GM21367 (cell line): ENCODE data around the gene ZNF514.
A peak's percentile ranks its signal among the peaks of the same experiment; 100 is the strongest.
"Not testable (repeated sequence)": the region's sequence is repeated elsewhere in the genome, so short reads cannot be mapped to it uniquely, and the experiment has no call there.

Experiments
- ATAC-seq: cut with Tn5 transposase; IDR thresholded peaks from one replicate; pipeline ENCODE4 v1.9.1; 2021; ENCODE audit not compliant: unreplicated experiment

ZNF514 gene

GRCh38 chr2:95138702-95139101 is 20.9 kb downstream of the ZNF514 start:
- no peak for ATAC-seq

GRCh38 chr2:95122197-95122551 is 37.5 kb downstream of the ZNF514 start:
- ATAC-seq, result peak; percentile 6

DNA sequence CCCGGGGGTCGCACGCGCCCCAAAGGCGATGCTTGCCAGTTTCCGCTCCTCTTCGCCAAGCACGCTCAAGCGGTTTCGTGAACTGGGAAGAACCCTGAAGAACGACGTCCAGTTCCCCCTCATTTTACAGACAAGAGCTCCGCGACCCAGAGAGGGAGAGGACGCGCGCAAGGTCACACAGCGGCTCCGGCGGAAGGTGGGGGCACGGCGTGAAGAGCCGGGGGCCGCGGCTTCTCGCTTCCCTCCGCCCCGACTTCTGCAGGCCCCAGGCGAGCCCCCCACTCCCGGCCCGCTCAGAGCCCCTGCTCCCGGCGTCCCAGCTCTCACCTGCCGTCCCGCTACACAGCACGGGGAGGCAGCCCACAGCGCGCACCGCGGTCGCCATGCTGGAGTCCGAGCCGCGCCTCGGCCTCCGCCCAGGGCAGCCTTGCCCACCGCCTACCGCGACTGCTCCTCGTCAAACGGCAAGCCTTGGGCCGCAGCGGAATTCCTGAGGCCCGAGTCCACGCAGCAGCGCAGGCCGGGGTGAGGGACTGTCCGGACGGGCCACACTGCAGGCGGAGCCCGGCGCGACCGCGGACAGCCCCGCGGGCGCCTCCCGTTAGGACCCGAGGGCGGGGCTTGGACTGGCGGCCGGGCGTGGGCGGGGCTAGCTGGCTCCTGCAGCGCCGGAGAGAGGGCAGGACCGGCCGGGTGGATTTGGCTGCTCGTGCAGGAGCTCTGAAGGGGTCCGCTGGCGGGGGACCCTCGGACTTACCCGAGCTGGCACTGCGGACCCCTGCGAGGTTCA is 38.0 kb downstream of the ZNF514 start, which contains the start of gene MRPS5:
TSS of gene MRPS5 (minus strand) at position 402 of the 790 bp plus-strand sequence. CDS start at position 385, 17 bp downstream.
- peak; percentile 94 for ATAC-seq

DNA sequence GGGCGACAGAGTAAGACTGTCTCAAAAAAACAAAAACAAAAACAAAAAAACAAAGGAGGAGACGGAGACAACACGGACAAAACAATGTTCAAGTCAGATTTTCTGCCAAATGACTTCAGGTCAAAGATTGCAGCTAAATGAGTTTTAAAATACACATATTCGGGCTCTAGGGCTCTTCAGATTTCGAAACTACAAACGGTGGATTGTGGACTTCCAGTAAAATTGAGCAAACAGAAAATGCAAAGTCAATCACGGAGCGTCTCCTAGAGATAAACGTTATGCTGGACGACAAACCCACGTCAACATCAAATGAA is 38.6 kb downstream of the ZNF514 start:
- no peak for ATAC-seq

GRCh38 chr2:95115418-95115817 is 44.2 kb downstream of the ZNF514 start:
- ATAC-seq, result peak; percentile 93

DNA sequence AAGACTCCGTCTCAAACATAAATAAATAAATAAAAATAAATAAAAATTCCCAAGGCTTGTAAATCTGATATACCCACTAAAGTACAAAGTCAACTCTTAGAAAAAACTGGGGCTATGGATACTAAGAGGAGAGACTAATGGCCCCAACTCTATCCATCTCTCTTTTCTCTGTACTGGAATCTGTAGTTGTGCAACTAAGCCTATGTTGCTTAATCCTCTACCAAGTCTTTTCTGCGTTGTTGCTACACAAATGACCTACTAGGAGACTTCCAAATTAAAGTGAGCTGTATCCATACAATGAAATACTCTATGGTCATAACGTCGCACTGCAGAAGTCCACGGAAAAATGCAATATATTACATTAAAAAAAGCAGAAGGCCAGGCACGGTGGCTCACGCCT is 46.2 kb downstream of the ZNF514 start:
- no peak for ATAC-seq

DNA sequence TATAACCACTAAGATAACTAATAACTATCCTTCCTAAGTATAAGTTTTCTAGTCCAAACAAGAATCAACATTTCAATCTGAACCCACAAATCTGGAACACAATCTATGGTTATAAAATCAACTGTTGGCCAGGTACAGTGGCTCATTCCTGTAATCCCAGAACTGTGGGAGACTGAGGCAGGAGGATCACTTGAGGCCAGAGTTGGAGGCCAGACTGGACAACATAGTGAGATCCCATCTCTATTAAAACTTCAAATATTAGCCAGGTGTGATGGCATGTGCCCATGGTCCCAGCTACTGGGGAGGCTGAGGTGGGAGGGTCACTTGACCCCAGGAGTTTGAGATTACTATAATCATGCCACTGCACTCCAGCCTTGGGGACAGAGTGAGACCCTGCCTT is 49.3 kb downstream of the ZNF514 start:
- no peak for ATAC-seq

GRCh38 chr2:95109260-95109659 is 50.4 kb downstream of the ZNF514 start:
- ATAC-seq, result no peak

GRCh38 chr2:95106081-95106480 is 53.6 kb downstream of the ZNF514 start:
- no peak for ATAC-seq

GRCh38 chr2:95104606-95105005 is 55.0 kb downstream of the ZNF514 start:
- ATAC-seq, result no peak

- ATAC-seq, result no peak
Measured at GRCh38 chr2:95099910-95100309, 59.7 kb downstream of the ZNF514 start.

- not testable (repeated sequence) for ATAC-seq
Measured at GRCh38 chr2:95098273-95098672, 61.4 kb downstream of the ZNF514 start.
